ENCODE data around the gene FLYWCH1.

DNA sequence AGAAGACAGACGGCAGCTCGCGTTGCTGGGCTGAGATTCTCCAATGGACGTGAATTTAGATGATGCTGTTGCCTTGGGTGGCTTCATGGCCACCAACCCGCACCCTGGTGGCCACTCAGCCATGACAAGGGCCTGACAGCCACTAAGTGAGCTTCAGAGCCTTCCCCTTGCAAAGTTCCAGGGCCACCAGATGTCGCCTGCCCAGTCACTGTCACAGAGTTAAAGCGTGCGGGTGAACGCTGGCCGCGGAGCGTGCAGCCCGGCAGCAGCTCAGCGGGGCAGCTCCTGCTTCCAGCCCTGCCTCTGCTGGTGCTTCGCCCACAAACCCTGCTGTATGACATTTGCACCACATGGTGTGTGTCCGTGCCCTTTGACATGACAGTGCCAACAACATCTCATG is 39.0 kb downstream of the FLYWCH1 start:
- TF ChIP-seq EZH2 (IDR thresholded peaks at IDR 0.05) (no peak), POLR2AphosphoS5 (IDR thresholded peaks at IDR 0.05; ENCODE audit: borderline replicate concordance, low read depth, low read length) (no peak), FOXP2 (optimal IDR thresholded peaks at IDR 0.05; ENCODE audit: control extremely low read depth, extremely low read length, insufficient read depth) (no peak)
